Endothelial cell of umbilical vein (primary cell): ENCODE results near the gene NELFA. TPM values are rescaled to one million over a fixed set of nuclear protein-coding genes. Genes with fewer than 3 reads are reported as not detected.

Experiments
- BruUV-seq: library from RNA; stranded (reverse); fragments of 400-500 nt; replicated peaks from 2 replicates; lab custom pipeline; 2021; lab: Mats Ljungman, UMichigan
- CTCF ChIA-PET: fragments of 300-600, 350-600 bp; sonication (Branson Sonifier 250); formaldehyde crosslinking; loops from one replicate; lab custom pipeline; 2021; ENCODE audit warnings: antibody characterized with exemption, inconsistent platforms; lab: Charles Lee
- POLR2A ChIA-PET: fragments of 300-600, 350-600 bp; sonication (Branson Sonifier 250); formaldehyde crosslinking; loops from one replicate; lab custom pipeline; 2021; ENCODE audit warnings: antibody characterized with exemption, inconsistent platforms; lab: Charles Lee
- DNase-seq: peaks from one replicate; pipeline ENCODE4 v3.0.0-alpha.2; 2011; ENCODE audit warnings: low read depth, low spot score
- FAIRE-seq: peaks from 2 replicates; lab custom pipeline; 2011; peaks lifted over from hg19 to GRCh38; lab: Jason Lieb, UNC
- H2AFZ ChIP-seq: 2 replicates; pipeline ENCODE4 v1.6.0; 2012; ENCODE audit warnings: low read depth, low read length, control low read depth, inconsistent platforms
- H3K27ac ChIP-seq: 2 replicates; pipeline ENCODE4 v1.5.1; 2011; ENCODE audit warnings: low read depth, mild to moderate bottlenecking, control low read depth, low read length, moderate library complexity; ENCODE audit not compliant: insufficient read depth
- H3K27me3 ChIP-seq, 2 experiments: 2 replicates each; pipeline versions ENCODE4 v1.6.0 to v1.6.1; 2011; ENCODE audit warnings: low read length in 2 of 2, mixed read lengths in 1 of 2; ENCODE audit not compliant: control insufficient read depth in 2 of 2, insufficient read depth in 2 of 2
- H3K36me3 ChIP-seq, 2 experiments: 2 replicates in 1 of 2; 3 replicates in 1 of 2; pipeline ENCODE4 v1.5.1; 2011; ENCODE audit warnings: low read length in 2 of 2, mild to moderate bottlenecking in 1 of 2, moderate library complexity in 1 of 2; ENCODE audit not compliant: control insufficient read depth in 2 of 2, insufficient read depth in 2 of 2; ENCODE audit errors: extremely low read depth in 1 of 2
- H3K4me1 ChIP-seq: 3 replicates; pipeline ENCODE4 v1.5.1; 2011; ENCODE audit warnings: mild to moderate bottlenecking, low read length; ENCODE audit not compliant: control insufficient read depth, insufficient read depth; ENCODE audit errors: extremely low read depth
- H3K4me2 ChIP-seq: 2 replicates; pipeline ENCODE4 v1.6.1; 2011; ENCODE audit warnings: low read length, control low read depth, mixed read lengths; ENCODE audit not compliant: insufficient read depth
- H3K4me3 ChIP-seq, 3 experiments: fragments of 200-600 bp in 1 of 3; sonication (generic), shearing (Covaris generic) in 1 of 3; replicated peaks in 1 of 3; 2 replicates each; pipeline ENCODE4 v1.5.1; 2011 to 2016; ENCODE audit warnings: control low read depth in 3 of 3, low read length in 3 of 3, mild to moderate bottlenecking in 2 of 3, inconsistent platforms in 1 of 3, low read depth in 1 of 3, moderate library complexity in 1 of 3; ENCODE audit not compliant: insufficient read depth in 1 of 3
- H3K79me2 ChIP-seq: 2 replicates; pipeline ENCODE4 v1.6.0; 2012; ENCODE audit warnings: low read length, inconsistent platforms; ENCODE audit not compliant: control insufficient read depth, insufficient read depth
- H3K9ac ChIP-seq: replicated peaks from 2 replicates; pipeline ENCODE3; 2011; ENCODE audit warnings: low read length, control low read depth; ENCODE audit not compliant: insufficient read depth; ENCODE audit errors: extremely low read depth
- H3K9me1 ChIP-seq: replicated peaks from 3 replicates; pipeline ENCODE4 v1.6.0; 2011; ENCODE audit warnings: mild to moderate bottlenecking, low read length; ENCODE audit not compliant: control insufficient read depth, insufficient read depth; ENCODE audit errors: extremely low read depth
- H3K9me3 ChIP-seq: replicated peaks from 2 replicates; pipeline ENCODE4 v1.5.1; 2012; ENCODE audit warnings: low read length, inconsistent platforms; ENCODE audit not compliant: control insufficient read depth, insufficient read depth
- H4K20me1 ChIP-seq: replicated peaks from 2 replicates; pipeline ENCODE3; 2011; ENCODE audit warnings: mild to moderate bottlenecking, low read length; ENCODE audit not compliant: control insufficient read depth, insufficient read depth; ENCODE audit errors: extremely low read depth
- EZH2 ChIP-seq: IDR thresholded peaks from 2 replicates; pipeline ENCODE4 v1.6.1; 2012; ENCODE audit warnings: borderline replicate concordance, low read depth, mild to moderate bottlenecking, moderate library complexity, low read length, inconsistent platforms; ENCODE audit not compliant: severe bottlenecking
- FOS ChIP-seq: IDR thresholded peaks from 2 replicates; pipeline ENCODE4 v1.6.1; 2011; ENCODE audit warnings: mild to moderate bottlenecking, low read length, moderate library complexity, borderline replicate concordance; ENCODE audit not compliant: insufficient read depth
- GATA2 ChIP-seq: IDR thresholded peaks from 2 replicates; pipeline ENCODE4 v1.7.0; 2011; ENCODE audit warnings: low read depth, mild to moderate bottlenecking, moderate library complexity, mixed read lengths, low read length; ENCODE audit not compliant: insufficient read length, insufficient read depth
- JUN ChIP-seq: IDR thresholded peaks from 2 replicates; pipeline ENCODE4 v1.6.1; 2011; ENCODE audit warnings: borderline replicate concordance, low read depth; ENCODE audit not compliant: insufficient read length, insufficient read depth
- MAX ChIP-seq: IDR thresholded peaks from 2 replicates; pipeline ENCODE4 v1.6.1; 2011; ENCODE audit not compliant: insufficient read depth, insufficient read length
- MYC ChIP-seq: IDR thresholded peaks from one replicate; pipeline ENCODE4 v1.6.1; 2011; ENCODE audit warnings: mild to moderate bottlenecking, low read depth, low read length
- POLR2A ChIP-seq: IDR thresholded peaks from 2 replicates; pipeline ENCODE4 v1.6.1; 2012; ENCODE audit warnings: low read depth, mild to moderate bottlenecking, control low read depth, low read length
- POLR2AphosphoS5 ChIP-seq: IDR thresholded peaks from 2 replicates; pipeline ENCODE4 v1.6.1; 2012; ENCODE audit warnings: low read depth, mild to moderate bottlenecking, control low read depth, low read length, moderate library complexity; ENCODE audit not compliant: insufficient read depth
- dilution Hi-C: fragments of 300-500 bp; cut with MboI; formaldehyde crosslinking; loops from one replicate; pipeline ENCODE4 v1.15.0; 2019; ENCODE audit warnings: low sequenced_read_pairs; ENCODE audit not compliant: extremely low pct_ligation_motif_present
- intact Hi-C: fragments of 100-400 bp; cut with micrococcal nuclease; formaldehyde crosslinking; loops from one replicate; pipeline ENCODE4 v1.10.0; 2022
- polyA plus RNA-seq, 4 experiments: library from polyadenylated mRNA; depleted of rRNA in 3 of 4; stranded (reverse) in 3 of 4; unstranded in 1 of 4; fragments of >200 nt; gene quantifications; 2 replicates each; pipeline versions ENCODE4 v1.2.1 to v1.2.3, GENCODE V29; 2011 to 2012; ENCODE audit warnings: missing spikeins in 1 of 4
- total RNA-seq: library from RNA; stranded (reverse); gene quantifications from 2 replicates; pipeline ENCODE4 v1.2.3, GENCODE V29; 2021
- TF ChIP-seq, protein P1 (sequence below), 2 donors: IDR thresholded peaks; 1 replicate in 1 of 2; 2 replicates in 1 of 2; pipeline ENCODE4 v1.5.1; 2011; ENCODE audit warnings: low read length in 2 of 2, mild to moderate bottlenecking in 2 of 2, moderate library complexity in 2 of 2, control low read depth in 1 of 2, inconsistent platforms in 1 of 2, low read depth in 1 of 2; ENCODE audit not compliant: insufficient read depth in 1 of 2; ENCODE audit errors: extremely low read depth in 1 of 2

NELFA gene
- total and polyA plus RNA-seq, 2 donors (not counting 3 experiments of a cell fraction or from before 2014, with no cell fraction given) = 22.8 to 30.3 TPM

- TF ChIP-seq GATA2 = no peak
- no peak for TF ChIP-seq MAX
- TF ChIP-seq POLR2A = no peak
- TF ChIP-seq EZH2 = no peak
- TF ChIP-seq MYC = no peak
- no peak for TF ChIP-seq POLR2AphosphoS5
- no peak for TF ChIP-seq JUN
- TF ChIP-seq, protein P1, sequence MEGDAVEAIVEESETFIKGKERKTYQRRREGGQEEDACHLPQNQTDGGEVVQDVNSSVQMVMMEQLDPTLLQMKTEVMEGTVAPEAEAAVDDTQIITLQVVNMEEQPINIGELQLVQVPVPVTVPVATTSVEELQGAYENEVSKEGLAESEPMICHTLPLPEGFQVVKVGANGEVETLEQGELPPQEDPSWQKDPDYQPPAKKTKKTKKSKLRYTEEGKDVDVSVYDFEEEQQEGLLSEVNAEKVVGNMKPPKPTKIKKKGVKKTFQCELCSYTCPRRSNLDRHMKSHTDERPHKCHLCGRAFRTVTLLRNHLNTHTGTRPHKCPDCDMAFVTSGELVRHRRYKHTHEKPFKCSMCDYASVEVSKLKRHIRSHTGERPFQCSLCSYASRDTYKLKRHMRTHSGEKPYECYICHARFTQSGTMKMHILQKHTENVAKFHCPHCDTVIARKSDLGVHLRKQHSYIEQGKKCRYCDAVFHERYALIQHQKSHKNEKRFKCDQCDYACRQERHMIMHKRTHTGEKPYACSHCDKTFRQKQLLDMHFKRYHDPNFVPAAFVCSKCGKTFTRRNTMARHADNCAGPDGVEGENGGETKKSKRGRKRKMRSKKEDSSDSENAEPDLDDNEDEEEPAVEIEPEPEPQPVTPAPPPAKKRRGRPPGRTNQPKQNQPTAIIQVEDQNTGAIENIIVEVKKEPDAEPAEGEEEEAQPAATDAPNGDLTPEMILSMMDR (IDR thresholded peaks at IDR 0.05; ENCODE audit: extremely low read depth in 1 of 2, insufficient read depth in 1 of 2, low read depth in 1 of 2, low read length in 2 of 2) = no peak
- TF ChIP-seq FOS = no peak
- H4K20me1 ChIP-seq = no peaks in the 10 kb centered on the region
- CTCF ChIA-PET = no interaction called here
- H3K79me2 ChIP-seq = peaks cover under 1% of the 10 kb centered on the region
- DNase-seq (no peak), FAIRE-seq (no peak)
- H2AFZ ChIP-seq = no peak overlapping the region
- no peak overlapping the region for H3K9ac ChIP-seq
- no peak overlapping the region for H3K4me3 ChIP-seq
- no peaks in the 10 kb centered on the region for H3K9me1 ChIP-seq
- dilution Hi-C loops = no loop called here
- POLR2A ChIA-PET = no interaction called here
- intact Hi-C loops = no loop called here
- no peak overlapping the region for H3K27ac ChIP-seq
- H3K4me1 ChIP-seq = no peaks in the 10 kb centered on the region
- no TSS peak for BruUV-seq
- no peaks in the 10 kb centered on the region for H3K9me3 ChIP-seq
- H3K27me3 ChIP-seq = no peaks in the 10 kb centered on the region
- H3K4me2 ChIP-seq = no peak overlapping the region
- H3K36me3 ChIP-seq = peaks cover 0 to 40% of the 10 kb centered on the region in 2 experiments
These were observed 19.0 kb downstream of the NELFA start for GRCh38 chr4:1989533-1990347.
